Uterus (tissue), 4 donors: ENCODE data around the gene DHTKD1. TPM values are rescaled to one million over a fixed set of nuclear protein-coding genes. Genes with fewer than 3 reads are reported as not detected.

ENCODE experiments used
- DNase-seq, 2 donors: peaks; one replicate each; pipeline ENCODE4 v3.0.0-alpha.2; 2019 to 2020
- H3K27ac ChIP-seq, 2 donors: fragments of 200-600 bp; sonication (generic); 1 replicate in 1 of 2; 2 replicates in 1 of 2; pipeline ENCODE4 v1.5.1; 2016 to 2018
- H3K27me3 ChIP-seq, 2 donors: fragments of 200-600 bp; sonication (generic); one replicate each; pipeline ENCODE4 v1.5.1; 2018 to 2019; ENCODE audit warnings: control low read depth in 1 of 2
- H3K36me3 ChIP-seq, 2 donors: fragments of 200-600 bp; sonication (generic); one replicate each; pipeline ENCODE4 v1.5.1; 2019; ENCODE audit warnings: control low read depth in 1 of 2
- H3K4me1 ChIP-seq, 2 donors: fragments of 200-600 bp; sonication (generic); one replicate each; pipeline ENCODE4 v1.5.1; 2018 to 2019; ENCODE audit warnings: control low read depth in 1 of 2
- H3K4me3 ChIP-seq, 2 donors: fragments of 200-600 bp; sonication (generic); 1 replicate in 1 of 2; 2 replicates in 1 of 2; pipeline ENCODE4 v1.5.1; 2018 to 2019; ENCODE audit warnings: mild to moderate bottlenecking in 1 of 2
- H3K9me3 ChIP-seq, 2 donors: fragments of 200-600 bp; sonication (generic); one replicate each; pipeline ENCODE4 v1.5.1; 2019; ENCODE audit warnings: control low read depth in 1 of 2
- POLR2A ChIP-seq, 2 donors: fragments of 450-650 bp; IDR thresholded peaks; one replicate each; pipeline ENCODE4 v1.6.1; 2016; ENCODE audit warnings: antibody characterized with exemption in 2 of 2, mild to moderate bottlenecking in 1 of 2, moderate library complexity in 1 of 2
- intact Hi-C: fragments of 100-400 bp; cut with DNase I; formaldehyde crosslinking; loops from one replicate; pipeline ENCODE4 v1.15.1; 2023; ENCODE audit warnings: low total_unique reads
- total RNA-seq, 4 donors: library from RNA; depleted of rRNA in 3 of 4; stranded (reverse); fragments of >200 nt in 3 of 4; gene quantifications; one replicate each; pipeline versions ENCODE4 v1.1.0 to v1.2.4, GENCODE V29; 2014 to 2023
- TF ChIP-seq, protein P1 (sequence below), 4 experiments: fragments of 200-600 bp in 2 of 4; fragments of 450-650 bp in 2 of 4; sonication (generic) in 2 of 4; IDR thresholded peaks; one replicate each; pipeline ENCODE4 v1.5.1; 2016 to 2019; ENCODE audit warnings: antibody characterized with exemption in 4 of 4, mild to moderate bottlenecking in 2 of 4, moderate library complexity in 1 of 4
- donor health status: DM: yes; HTN: yes; CAD: no.

DHTKD1 gene
- total RNA-seq, 4 donors from 2014 or later, result 27.5 to 53.5 (median 32.7) TPM

DNA sequence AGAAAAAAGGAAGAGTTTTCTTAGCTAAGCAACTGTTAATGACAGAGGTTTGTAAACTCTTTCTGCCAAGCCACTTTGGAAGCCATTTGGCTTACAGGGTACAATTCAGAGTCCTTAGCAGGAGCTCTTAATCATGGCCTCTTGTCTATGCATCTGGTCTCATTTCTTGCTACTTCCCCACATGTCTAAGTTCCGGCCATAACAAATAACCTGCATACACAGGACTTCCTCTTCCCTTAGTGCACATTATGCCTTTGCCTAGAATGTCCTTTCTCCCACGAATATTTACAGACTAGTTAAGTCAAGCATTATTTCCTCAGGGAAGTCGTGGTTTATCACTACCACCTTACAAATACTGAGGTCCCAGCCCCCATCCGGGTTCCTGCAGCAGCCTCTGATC, 17.5 kb upstream of the DHTKD1 start:
- Histone ChIP-seq H3K36me3 (no peaks in the 10 kb centered on the region), H3K4me3 (no peak overlapping the region), H3K27ac (no peak overlapping the region), H3K4me1 (no peaks in the 10 kb centered on the region), H3K27me3 (no peaks in the 10 kb centered on the region), H3K9me3 (no peaks in the 10 kb centered on the region)
- TF ChIP-seq, protein P1, sequence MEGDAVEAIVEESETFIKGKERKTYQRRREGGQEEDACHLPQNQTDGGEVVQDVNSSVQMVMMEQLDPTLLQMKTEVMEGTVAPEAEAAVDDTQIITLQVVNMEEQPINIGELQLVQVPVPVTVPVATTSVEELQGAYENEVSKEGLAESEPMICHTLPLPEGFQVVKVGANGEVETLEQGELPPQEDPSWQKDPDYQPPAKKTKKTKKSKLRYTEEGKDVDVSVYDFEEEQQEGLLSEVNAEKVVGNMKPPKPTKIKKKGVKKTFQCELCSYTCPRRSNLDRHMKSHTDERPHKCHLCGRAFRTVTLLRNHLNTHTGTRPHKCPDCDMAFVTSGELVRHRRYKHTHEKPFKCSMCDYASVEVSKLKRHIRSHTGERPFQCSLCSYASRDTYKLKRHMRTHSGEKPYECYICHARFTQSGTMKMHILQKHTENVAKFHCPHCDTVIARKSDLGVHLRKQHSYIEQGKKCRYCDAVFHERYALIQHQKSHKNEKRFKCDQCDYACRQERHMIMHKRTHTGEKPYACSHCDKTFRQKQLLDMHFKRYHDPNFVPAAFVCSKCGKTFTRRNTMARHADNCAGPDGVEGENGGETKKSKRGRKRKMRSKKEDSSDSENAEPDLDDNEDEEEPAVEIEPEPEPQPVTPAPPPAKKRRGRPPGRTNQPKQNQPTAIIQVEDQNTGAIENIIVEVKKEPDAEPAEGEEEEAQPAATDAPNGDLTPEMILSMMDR (IDR thresholded peaks at IDR 0.05), result no peak
- no peak for DNase-seq
- intact Hi-C loops, result no loop called here

- Histone ChIP-seq H3K27ac (no peak overlapping the region), H3K36me3 (no peaks in the 10 kb centered on the region), H3K4me1 (no peaks in the 10 kb centered on the region), H3K27me3 (no peaks in the 10 kb centered on the region), H3K9me3 (no peaks in the 10 kb centered on the region), H3K4me3 (no peak overlapping the region)
- intact Hi-C loops, result no loop called here
- no peak for TF ChIP-seq POLR2A (IDR thresholded peaks at IDR 0.05)
- TF ChIP-seq, protein P1 (IDR thresholded peaks at IDR 0.05), result no peak
- no peak for DNase-seq
Observed at GRCh38 chr10:12055732-12056131, 13.0 kb upstream of the DHTKD1 start.

DNA sequence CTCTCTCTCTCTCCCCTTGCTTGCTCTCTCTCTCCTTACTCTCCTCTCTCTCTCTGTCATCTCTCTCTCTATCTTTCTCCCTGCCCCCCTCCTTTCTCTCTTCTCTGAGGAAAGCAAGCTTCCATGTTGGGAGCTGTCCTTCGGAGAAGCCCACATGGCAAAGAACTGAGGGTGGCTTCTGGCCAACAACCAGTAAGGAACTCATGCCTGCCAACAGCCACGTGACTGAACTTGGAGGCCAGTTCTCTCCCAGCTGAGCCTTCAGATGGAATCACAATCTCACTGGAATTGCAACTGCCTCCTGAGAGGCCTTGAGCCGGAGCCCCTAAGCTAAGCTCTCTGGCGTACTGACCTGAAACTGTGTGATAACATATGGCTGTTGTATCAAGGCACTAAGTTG, 12.0 kb upstream of the DHTKD1 start:
- Histone ChIP-seq H3K4me3 (no peak overlapping the region), H3K27ac (no peak overlapping the region), H3K9me3 (no peaks in the 10 kb centered on the region), H3K4me1 (no peaks in the 10 kb centered on the region), H3K27me3 (no peaks in the 10 kb centered on the region), H3K36me3 (no peaks in the 10 kb centered on the region)
- no peak for DNase-seq
- intact Hi-C loops, result no loop called here
- TF ChIP-seq, protein P1 (IDR thresholded peaks at IDR 0.05), result no peak
- no peak for TF ChIP-seq POLR2A (IDR thresholded peaks at IDR 0.05)

DNA sequence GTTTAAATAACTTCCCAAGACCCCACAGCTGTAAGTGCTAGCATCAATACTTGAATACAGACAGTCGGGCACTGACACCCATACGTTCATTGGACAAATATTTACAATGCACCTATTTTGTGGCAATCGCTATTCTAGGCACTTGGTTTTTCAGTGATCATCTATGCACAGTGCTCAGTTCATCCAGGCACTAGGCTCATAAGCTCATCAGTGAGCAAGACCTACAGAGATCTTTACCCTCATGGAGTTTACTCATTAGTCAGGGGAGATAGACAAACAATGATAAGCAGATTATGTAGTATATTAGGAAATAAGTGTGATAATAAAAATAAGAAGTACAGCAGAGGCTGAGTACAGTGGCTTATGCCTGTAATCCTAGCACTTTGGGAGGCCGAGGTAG, 7.6 kb upstream of the DHTKD1 start:
- TF ChIP-seq POLR2A (IDR thresholded peaks at IDR 0.05), result no peak
- TF ChIP-seq, protein P1 (IDR thresholded peaks at IDR 0.05), result no peak
- Histone ChIP-seq H3K4me3 (no peak overlapping the region), H3K27ac (no peak overlapping the region), H3K4me1 (no peaks in the 10 kb centered on the region), H3K27me3 (no peaks in the 10 kb centered on the region), H3K36me3 (no peaks in the 10 kb centered on the region), H3K9me3 (no peaks in the 10 kb centered on the region)
- DNase-seq, result no peak
- intact Hi-C loops, result no loop called here

DNA sequence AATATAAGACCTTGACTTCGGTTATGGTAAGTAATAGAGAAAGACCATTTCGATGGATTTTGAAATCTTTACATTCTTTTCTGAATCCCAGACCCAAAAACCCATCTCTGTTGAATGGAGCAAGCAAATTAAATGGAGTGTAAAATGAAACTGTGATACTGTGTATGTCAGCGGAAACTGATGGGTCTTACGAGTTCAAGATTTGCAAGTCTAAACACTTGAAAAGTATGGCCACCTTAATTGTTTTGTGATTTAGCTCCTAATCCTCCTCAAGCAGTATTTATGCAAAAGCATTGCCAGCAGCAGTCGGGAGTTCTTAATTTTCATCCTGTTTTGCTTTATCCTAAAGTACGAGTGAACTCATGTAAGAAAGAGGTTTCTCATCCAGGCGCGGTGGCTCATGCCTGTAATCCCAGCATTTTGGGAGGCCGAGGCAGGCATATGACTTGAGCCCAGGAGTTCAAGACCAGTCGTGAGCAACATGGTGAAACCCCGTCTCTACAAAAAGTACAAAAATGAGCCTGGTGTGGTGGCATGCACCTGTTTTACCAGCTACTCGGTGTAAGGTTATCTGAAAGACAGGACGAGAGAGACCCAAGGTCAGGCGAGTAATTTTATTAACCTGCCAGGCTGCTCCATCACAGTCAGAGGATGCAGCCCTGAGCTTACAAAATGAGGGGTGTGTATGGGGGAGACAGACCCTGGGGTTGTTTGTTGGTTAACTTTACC, 5.8 kb upstream of the DHTKD1 start:
- H3K27me3 ChIP-seq, result no peaks in the 10 kb centered on the region
- DNase-seq, result no peak
- no peaks in the 10 kb centered on the region for H3K36me3 ChIP-seq
- no peaks in the 10 kb centered on the region for H3K9me3 ChIP-seq
- TF ChIP-seq, protein P1 (IDR thresholded peaks at IDR 0.05), result no peak
- TF ChIP-seq POLR2A (IDR thresholded peaks at IDR 0.05), result no peak
- H3K4me3 ChIP-seq, result no peak overlapping the region
- H3K27ac ChIP-seq, result no peak overlapping the region
- H3K4me1 ChIP-seq, result no peaks in the 10 kb centered on the region
- intact Hi-C loops, result no loop called here
